ENCODE results near the gene QRICH2.
"Not testable (repeated sequence)": the region's sequence is repeated elsewhere in the genome, so short reads cannot be mapped to it uniquely, and the experiment has no call there.

Gene QRICH2

DNA sequence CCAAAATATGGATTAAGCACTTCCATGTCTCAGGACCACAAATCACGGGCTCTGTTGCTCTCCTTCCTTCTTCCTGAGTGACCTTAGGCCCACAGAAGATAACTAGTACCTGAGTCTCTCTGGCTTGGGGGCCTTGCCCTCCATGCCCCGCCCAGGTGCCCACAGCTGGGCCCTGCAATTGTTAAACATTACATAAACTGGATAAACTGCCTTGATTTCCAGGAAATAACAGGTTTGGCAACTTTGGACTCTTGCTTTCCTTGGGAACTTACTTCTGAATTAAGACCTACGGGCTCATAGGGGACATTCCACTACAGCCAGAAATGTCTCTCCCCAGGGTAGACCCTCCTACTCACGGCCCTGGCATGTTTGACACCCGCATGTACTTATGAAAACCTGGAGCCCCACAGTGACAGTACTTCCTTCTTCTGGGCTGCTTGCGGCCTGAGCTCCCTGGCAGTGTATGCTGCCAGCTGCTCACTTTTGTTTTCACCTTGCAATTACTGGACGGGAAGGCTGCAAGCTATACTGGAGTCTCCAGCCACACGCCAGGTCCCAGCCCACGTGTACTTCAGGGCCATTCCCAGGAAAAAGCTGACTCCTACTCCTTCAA lies 45.2 kb downstream of the QRICH2 start:
- Histone ChIP-seq H3K4me1 (peaks cover 0 to 28% (median 19%) of the 10 kb centered on the region in 4 donors), H3K9me3 (no peaks in the 10 kb centered on the region), H3K4me3 (no peak overlapping the region), H3K36me3 (peaks cover 0 to 2% (median 0%) of the 10 kb centered on the region in 3 donors), H3K27me3 (no peaks in the 10 kb centered on the region), H3K27ac (no peak overlapping the region)
- no peak for DNase-seq
- TF ChIP-seq, protein P1, sequence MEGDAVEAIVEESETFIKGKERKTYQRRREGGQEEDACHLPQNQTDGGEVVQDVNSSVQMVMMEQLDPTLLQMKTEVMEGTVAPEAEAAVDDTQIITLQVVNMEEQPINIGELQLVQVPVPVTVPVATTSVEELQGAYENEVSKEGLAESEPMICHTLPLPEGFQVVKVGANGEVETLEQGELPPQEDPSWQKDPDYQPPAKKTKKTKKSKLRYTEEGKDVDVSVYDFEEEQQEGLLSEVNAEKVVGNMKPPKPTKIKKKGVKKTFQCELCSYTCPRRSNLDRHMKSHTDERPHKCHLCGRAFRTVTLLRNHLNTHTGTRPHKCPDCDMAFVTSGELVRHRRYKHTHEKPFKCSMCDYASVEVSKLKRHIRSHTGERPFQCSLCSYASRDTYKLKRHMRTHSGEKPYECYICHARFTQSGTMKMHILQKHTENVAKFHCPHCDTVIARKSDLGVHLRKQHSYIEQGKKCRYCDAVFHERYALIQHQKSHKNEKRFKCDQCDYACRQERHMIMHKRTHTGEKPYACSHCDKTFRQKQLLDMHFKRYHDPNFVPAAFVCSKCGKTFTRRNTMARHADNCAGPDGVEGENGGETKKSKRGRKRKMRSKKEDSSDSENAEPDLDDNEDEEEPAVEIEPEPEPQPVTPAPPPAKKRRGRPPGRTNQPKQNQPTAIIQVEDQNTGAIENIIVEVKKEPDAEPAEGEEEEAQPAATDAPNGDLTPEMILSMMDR (IDR thresholded peaks at IDR 0.05): no peak
- intact Hi-C loops (cut with DNase I; ENCODE audit: low total_unique reads): no loop called here

DNA sequence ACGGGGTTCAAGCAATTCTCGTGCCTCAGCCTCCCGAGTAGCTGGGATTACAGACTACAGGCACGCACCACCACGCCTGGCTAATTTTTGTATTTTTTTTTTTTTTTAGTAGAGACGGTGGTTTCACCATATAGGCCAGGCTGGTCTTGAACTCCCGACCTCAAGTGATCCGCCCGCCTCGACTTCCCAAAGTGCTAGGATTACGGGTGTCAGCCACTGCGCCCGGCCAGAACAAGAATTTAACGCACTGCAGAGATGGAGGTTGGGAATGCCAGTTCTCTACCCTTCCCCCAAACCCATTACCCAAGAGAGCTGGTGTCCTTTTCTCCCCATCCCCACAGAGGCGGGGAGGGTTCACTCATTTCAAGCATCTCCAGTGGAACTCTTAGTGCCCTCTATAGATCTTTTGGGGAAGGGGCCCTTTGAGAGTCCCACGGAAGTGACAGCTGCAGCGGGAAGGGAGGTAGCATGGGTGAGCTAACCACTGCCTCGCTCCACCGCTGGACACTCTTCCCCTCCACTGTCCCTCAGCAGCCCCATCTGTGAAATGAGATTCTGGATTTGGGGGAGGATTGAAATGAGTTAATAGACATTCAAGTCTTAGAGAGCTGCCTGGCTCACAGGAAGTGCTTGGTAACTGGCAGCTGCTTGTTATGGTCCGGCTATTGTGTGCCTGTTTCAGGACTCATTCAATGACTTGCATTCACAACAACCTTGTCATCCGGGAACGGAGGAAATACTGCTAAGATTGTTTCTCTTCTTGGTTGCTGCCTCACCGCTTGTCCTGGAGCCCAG lies 46.5 kb downstream of the QRICH2 start:
- Histone ChIP-seq H3K4me3 (no peak overlapping the region), H3K9me3 (no peaks in the 10 kb centered on the region), H3K4me1 (peaks cover 0 to 16% (median 10%) of the 10 kb centered on the region in 4 donors), H3K36me3 (no peaks in the 10 kb centered on the region), H3K27me3 (no peaks in the 10 kb centered on the region), H3K27ac (no peak overlapping the region)
- DNase-seq: no peak
- intact Hi-C loops (cut with DNase I; ENCODE audit: low total_unique reads): no loop called here
- TF ChIP-seq, protein P1 (IDR thresholded peaks at IDR 0.05): no peak

DNA sequence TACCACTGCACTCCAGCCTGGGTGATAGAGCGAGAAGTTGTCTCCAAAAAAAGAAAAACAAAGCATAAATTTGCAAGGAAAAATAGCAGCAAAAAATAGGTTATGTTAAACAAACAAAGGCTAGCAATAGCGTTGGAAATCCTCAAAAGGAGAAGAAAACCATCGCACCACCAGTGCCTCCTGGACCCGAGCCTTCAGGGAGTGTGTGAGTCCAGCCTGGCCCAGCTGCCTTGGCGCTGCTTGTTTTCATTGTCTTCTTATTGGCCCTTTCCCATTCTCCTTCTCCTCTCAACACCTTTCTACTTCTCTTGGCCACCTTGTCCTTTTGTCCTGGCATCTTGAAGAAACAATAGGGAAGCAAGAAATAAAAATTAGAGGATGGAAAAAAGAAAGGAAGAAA lies 47.4 kb downstream of the QRICH2 start:
- intact Hi-C loops (cut with DNase I; ENCODE audit: low total_unique reads): no loop called here
- H3K27me3 ChIP-seq: peaks cover 0 to 2% of the 10 kb centered on the region in 2 donors
- H3K4me1 ChIP-seq: peaks cover 0 to 11% (median 7%) of the 10 kb centered on the region in 4 donors
- H3K36me3 ChIP-seq: no peaks in the 10 kb centered on the region
- H3K4me3 ChIP-seq: no peak overlapping the region
- H3K27ac ChIP-seq: no peak overlapping the region
- no peaks in the 10 kb centered on the region for H3K9me3 ChIP-seq
- no peak for DNase-seq
- TF ChIP-seq, protein P1 (IDR thresholded peaks at IDR 0.05): no peak

DNA sequence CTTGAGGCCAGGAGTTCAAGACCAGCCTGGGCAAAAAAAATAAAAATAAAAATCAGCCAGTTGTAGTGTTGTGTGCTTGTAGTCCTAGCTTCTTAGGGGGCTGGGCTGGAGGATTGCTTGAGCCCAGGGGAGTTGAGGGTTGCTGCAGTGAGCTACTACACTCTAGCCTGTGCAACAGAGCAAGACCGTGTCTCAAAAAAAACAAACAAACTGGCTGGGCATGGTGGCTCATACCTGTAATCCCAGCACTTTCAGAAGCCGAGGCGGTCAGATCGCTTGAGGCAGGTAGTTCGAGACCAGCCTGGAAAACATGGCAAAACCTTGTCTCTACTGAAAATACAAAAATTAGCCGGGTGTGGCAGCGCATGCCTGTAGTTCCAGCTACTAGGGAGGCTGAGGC lies 47.9 kb downstream of the QRICH2 start:
- intact Hi-C loops (cut with DNase I; ENCODE audit: low total_unique reads): no loop called here
- DNase-seq: no peak
- H3K27ac ChIP-seq: no peak overlapping the region

DNA sequence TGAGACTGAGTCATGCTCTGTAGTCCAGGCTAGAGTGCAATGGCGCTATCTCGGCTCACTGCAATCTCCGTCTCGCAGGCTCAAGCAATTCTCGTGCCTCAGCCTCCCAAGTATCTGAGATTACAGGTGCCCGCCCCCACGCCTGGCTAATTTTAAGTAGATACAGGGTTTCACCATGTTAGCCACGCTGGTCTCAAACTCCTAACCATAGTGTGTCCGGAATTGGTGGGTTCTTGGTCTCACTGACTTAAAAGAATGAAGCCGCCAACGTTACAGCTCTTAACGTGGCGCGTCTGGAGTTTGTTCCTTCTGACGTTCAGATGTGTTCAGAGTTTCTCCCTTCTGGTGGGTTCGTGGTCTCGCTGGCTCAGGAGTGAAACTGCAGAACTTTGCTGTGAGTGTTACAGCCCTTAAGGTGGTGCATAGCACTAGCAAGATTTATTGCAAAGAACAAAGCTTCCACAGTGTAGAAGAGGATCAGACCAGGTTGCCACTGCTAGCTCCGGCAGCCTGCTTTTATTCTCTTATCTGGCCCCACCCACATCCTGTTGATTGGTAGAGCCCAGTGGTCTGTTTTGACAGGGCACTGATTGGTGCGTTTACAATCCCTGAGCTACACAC lies 51.5 kb downstream of the QRICH2 start:
- peaks cover 0 to 29% of the 10 kb centered on the region in 2 donors for H3K27me3 ChIP-seq
- intact Hi-C loops (cut with DNase I; ENCODE audit: low total_unique reads): not testable (repeated sequence)
- peak; percentile 1 to 39 for DNase-seq

More for the DNA sequence above, 47.9 kb downstream of the QRICH2 start:
- H3K9me3 ChIP-seq: no peaks in the 10 kb centered on the region
- H3K4me3 ChIP-seq: no peak overlapping the region
- H3K4me1 ChIP-seq: peaks cover 0 to 11% (median 7%) of the 10 kb centered on the region in 4 donors
- peaks cover 0 to 4% of the 10 kb centered on the region in 2 donors for H3K27me3 ChIP-seq
- H3K36me3 ChIP-seq: no peaks in the 10 kb centered on the region
- TF ChIP-seq, protein P1 (IDR thresholded peaks at IDR 0.05): no peak

More for the DNA sequence above, 51.5 kb downstream of the QRICH2 start:
- H3K4me3 ChIP-seq, H3K27ac ChIP-seq, H3K9me3 ChIP-seq, H3K4me1 ChIP-seq, H3K36me3 ChIP-seq: not testable (repeated sequence)

Measured in tibial artery (tissue), 4 donors.